ENCODE data around the gene XKR3.

The XKR3 gene

GRCh38 chr22:16845881-16846280 lies 20.7 kb upstream of the XKR3 start:
- no peak overlapping the region for H3K4me3 ChIP-seq (ENCODE audit: low read depth, low read length)
- no peak for TF ChIP-seq CTCF (IDR thresholded peaks at IDR 0.05; ENCODE audit: insufficient read depth, low read length, missing control alignments)
- POLR2A ChIA-PET: no interaction called here
- DNase-seq (ENCODE audit: low read depth, low spot score): no peak
- CTCF ChIA-PET: no interaction called here

GRCh38 chr22:16845465-16845864 lies 20.3 kb upstream of the XKR3 start:
- DNase-seq (ENCODE audit: low read depth, low spot score): no peak
- H3K4me3 ChIP-seq (ENCODE audit: low read depth, low read length): no peak overlapping the region
- ChIA-PET CTCF (no interaction called here), POLR2A (no interaction called here)
- TF ChIP-seq CTCF (IDR thresholded peaks at IDR 0.05; ENCODE audit: insufficient read depth, low read length, missing control alignments): no peak

- H3K4me3 ChIP-seq (ENCODE audit: low read depth, low read length): no peak overlapping the region
- no peak for DNase-seq (ENCODE audit: low read depth, low spot score)
- CTCF ChIA-PET: no interaction called here
- POLR2A ChIA-PET: no interaction called here
- TF ChIP-seq CTCF (IDR thresholded peaks at IDR 0.05; ENCODE audit: insufficient read depth, low read length, missing control alignments): no peak
Observed at GRCh38 chr22:16844529-16844928, 19.3 kb upstream of the XKR3 start.

GRCh38 chr22:16838073-16838472 lies 12.9 kb upstream of the XKR3 start:
- no peak for DNase-seq (ENCODE audit: low read depth, low spot score)
- TF ChIP-seq CTCF (IDR thresholded peaks at IDR 0.05; ENCODE audit: insufficient read depth, low read length, missing control alignments): no peak
- ChIA-PET POLR2A (no interaction called here), CTCF (no interaction called here)
- H3K4me3 ChIP-seq (ENCODE audit: low read depth, low read length): no peak overlapping the region

- ChIA-PET POLR2A (no interaction called here), CTCF (no interaction called here)
- no peak for TF ChIP-seq CTCF (IDR thresholded peaks at IDR 0.05; ENCODE audit: insufficient read depth, low read length, missing control alignments)
- DNase-seq (ENCODE audit: low read depth, low spot score): no peak
- H3K4me3 ChIP-seq (ENCODE audit: low read depth, low read length): no peak overlapping the region
Observed at GRCh38 chr22:16834971-16835370, 9.8 kb upstream of the XKR3 start.

GRCh38 chr22:16831257-16831656 lies 6.0 kb upstream of the XKR3 start:
- ChIA-PET CTCF (no interaction called here), POLR2A (no interaction called here)
- H3K4me3 ChIP-seq (ENCODE audit: low read depth, low read length): no peak overlapping the region
- TF ChIP-seq CTCF (IDR thresholded peaks at IDR 0.05; ENCODE audit: insufficient read depth, low read length, missing control alignments): no peak
- no peak for DNase-seq (ENCODE audit: low read depth, low spot score)

Data from AG04449 (cell line).